ENCODE data around the gene MMP28. TPM values are rescaled to one million over a fixed set of nuclear protein-coding genes. Genes with fewer than 3 reads are reported as not detected.

MMP28 gene
- total RNA-seq, 2 donors from 2014 or later: 5.0 to 10.3 TPM

GRCh38 chr17:35733366-35733765, 62.1 kb downstream of the MMP28 start:
- DNase-seq: no peak
- ATAC-seq: no peak
- intact Hi-C loops (cut with DNase I): no loop called here

DNA sequence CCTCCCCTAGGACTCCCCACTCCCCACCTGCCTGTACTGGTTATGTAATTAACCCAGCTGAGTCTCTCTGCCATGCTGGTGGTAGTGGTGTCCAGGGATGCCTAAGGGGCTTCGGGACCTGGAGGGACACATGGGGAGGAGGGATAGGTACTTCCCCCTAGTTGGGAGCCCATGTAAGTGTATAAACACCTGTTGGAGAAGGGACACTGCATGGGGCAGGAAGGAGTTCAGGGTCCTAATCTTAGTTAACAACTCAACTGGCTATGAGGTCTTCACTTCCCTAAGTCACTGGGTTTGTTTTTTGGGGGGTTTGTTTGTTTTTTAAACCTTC, 62.7 kb downstream of the MMP28 start:
- intact Hi-C loops (cut with DNase I): no loop called here
- ATAC-seq (no peak), DNase-seq (no peak)

DNA sequence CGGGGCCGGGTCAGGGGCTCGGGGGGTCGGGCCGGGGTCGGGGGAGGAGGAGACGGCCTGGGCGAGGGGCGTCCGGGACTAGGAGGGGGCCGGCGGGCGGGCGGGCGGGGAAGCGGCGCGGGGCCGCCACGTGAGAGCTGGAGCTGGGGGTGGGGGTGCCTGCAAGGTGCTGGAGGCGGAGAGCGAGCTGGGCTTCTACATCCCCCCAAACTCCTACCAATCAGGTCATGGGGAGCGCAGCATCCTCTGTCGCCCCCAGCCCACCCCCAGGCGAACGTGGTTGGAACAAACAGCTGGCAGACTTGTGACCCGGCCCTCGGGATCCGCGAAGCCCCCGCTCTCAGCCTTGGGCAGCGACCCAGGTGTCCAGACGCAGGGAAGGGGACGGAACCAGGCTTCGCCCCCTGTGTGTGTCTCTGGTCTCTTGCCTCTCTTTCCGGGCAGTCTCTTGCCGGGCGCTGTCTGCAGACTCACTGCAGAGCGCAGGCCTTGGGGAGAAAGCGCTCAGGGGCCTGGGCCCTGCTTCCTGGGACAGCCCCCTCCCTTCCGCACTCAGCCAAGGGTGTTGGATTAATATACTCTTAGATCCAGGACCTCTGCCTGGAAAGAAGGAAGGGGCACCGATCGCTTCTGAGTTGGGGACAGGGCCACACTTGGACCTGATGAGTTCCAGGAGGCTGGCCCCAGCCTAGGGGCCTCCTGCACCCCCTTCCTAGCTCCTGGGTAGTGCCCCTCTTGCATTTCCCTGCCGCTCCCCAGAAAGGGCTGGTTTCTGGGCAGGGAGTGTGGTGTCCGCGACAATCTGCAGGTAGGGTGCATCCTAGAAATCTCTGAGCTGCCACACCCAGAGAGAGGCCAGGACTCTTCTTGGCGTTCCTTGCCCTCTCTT, 63.3 kb downstream of the MMP28 start:
- intact Hi-C loops (cut with DNase I): no loop called here
- ATAC-seq (peak; percentile 46 to 53), DNase-seq (no peak)

GRCh38 chr17:35731239-35731916, 64.1 kb downstream of the MMP28 start, which contains the start of gene RASL10B:
RASL10B (plus strand) TSS chr17:35731639; CDS start chr17:35735185, 3,546 bp downstream.
- intact Hi-C loops (cut with DNase I): no loop called here
- peak; percentile 88 for ATAC-seq
- peak; percentile 63 for DNase-seq

- ATAC-seq: no peak
- intact Hi-C loops (cut with DNase I): no loop called here
Observed at GRCh38 chr17:35730400-35731005, 64.9 kb downstream of the MMP28 start.

GRCh38 chr17:35729405-35729833, 66.0 kb downstream of the MMP28 start:
- no peak for DNase-seq
- no peak for ATAC-seq
- intact Hi-C loops (cut with DNase I): loop anchor here in 1 of 2 donors (10.0 kb wide), 1 partner anchor 55 kb away; no protein-coding TSS in a partner anchor

More at GRCh38 chr17:35730400-35731005, 64.9 kb downstream of the MMP28 start:
- DNase-seq: no peak

- ATAC-seq (no peak), DNase-seq (no peak)
- intact Hi-C loops (cut with DNase I): loop anchor here in 1 of 2 donors (10.0 kb wide), 1 partner anchor 54 kb away; no protein-coding TSS in a partner anchor
Observed at GRCh38 chr17:35728551-35728950, 66.9 kb downstream of the MMP28 start.

GRCh38 chr17:35727635-35728034, 67.8 kb downstream of the MMP28 start:
- ATAC-seq: no peak

GRCh38 chr17:35726953-35727460, 68.4 kb downstream of the MMP28 start:
- intact Hi-C loops (cut with DNase I): loop anchor here in 1 of 2 donors (10.0 kb wide), 1 partner anchor 52 kb away; no protein-coding TSS in a partner anchor
- ATAC-seq: no peak
- DNase-seq: no peak

More at GRCh38 chr17:35727635-35728034, 67.8 kb downstream of the MMP28 start:
- intact Hi-C loops (cut with DNase I): loop anchor here in 1 of 2 donors (10.0 kb wide), 1 partner anchor 53 kb away; no protein-coding TSS in a partner anchor
- DNase-seq: no peak

DNA sequence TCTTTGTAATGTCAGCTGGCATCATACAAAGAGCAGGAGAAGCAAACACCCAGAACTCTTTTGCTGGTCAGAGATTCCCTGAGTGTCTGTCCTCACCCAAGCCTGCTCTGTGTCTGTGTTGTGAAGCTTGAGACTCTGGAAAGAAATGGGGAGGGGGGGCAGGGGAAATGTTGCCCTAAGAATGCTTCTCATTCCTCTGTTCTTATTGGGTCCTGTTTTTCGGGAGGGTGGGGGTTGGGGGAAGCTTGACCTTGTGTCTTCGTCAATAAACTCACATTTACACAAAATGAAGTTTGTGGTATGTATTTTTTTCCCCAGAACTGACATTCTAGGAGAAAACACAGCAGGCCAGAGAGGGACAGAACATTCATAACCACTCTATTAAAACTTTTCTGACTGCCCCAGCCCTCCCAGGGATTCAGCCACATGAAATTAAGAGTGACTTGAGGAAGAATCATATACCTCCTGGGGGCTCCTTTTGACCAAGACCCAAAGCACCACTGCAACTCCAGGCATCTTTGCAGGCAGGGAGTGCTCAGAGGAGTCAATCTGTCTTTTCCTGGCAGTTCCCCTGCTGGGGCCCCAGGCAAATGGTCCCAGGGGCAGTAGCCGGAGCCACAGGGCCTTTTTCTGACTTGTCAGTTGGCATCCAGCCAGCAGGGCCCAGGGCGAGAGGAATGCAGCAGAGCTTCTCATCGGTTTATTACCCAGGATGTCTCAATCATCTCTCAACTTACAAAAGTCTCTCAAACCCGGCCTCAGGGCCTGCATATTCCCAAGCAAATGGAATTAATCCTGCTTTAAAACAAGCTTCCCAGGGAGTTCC, 69.1 kb downstream of the MMP28 start:
- intact Hi-C loops (cut with DNase I): loop anchor here in 1 of 2 donors (10.0 kb wide), 1 partner anchor 52 kb away; no protein-coding TSS in a partner anchor
- ATAC-seq (peak; percentile 14 to 69), DNase-seq (peak; percentile 63)

DNA sequence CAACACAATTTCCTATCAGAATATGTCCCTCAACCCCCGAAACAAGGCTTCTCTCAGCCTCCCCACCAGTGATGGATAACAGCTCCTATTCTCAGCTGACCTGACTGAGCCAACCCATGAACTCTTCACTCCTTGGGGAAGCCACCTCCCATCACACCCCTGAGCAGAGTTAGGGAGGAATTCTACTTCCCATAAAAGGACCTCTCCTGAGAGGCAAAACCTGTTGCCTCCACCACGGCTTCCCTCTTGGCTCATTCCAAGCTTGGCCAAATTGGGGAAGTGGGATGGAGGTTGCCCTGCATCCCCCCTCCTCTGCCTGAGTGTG, 69.7 kb downstream of the MMP28 start:
- DNase-seq: no peak
- intact Hi-C loops (cut with DNase I): loop anchor here in 1 of 2 donors (10.0 kb wide), 1 partner anchor 51 kb away; no protein-coding TSS in a partner anchor
- no peak for ATAC-seq

GRCh38 chr17:35725058-35725457, 70.4 kb downstream of the MMP28 start:
- DNase-seq (no peak), ATAC-seq (no peak)
- intact Hi-C loops (cut with DNase I): loop anchor here in 1 of 2 donors (10.0 kb wide), 1 partner anchor 50 kb away; no protein-coding TSS in a partner anchor

- no peak for DNase-seq
- intact Hi-C loops (cut with DNase I): loop anchor here in 1 of 2 donors (10.0 kb wide), 1 partner anchor 49 kb away; no protein-coding TSS in a partner anchor
- no peak for ATAC-seq
Observed at GRCh38 chr17:35723735-35724134, 71.7 kb downstream of the MMP28 start.

DNA sequence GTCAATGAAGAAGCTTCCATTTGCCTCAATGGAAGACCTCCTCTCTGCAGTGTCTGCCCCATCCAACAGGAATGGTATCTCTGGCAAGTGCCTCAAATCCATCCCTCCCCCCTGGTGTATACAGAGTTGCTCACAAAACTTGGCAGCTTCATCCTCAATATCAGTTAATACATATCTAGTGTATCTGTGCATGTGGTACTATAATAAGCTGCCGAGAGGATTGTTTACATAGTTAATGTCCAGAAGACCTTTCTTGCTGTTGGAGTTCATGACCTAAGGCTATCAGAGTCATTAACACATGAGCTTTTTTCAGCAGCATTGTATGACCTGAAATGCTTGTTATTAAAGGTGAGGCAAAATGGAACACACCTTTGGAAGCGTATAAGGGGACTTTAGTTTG, 78.0 kb downstream of the MMP28 start:
- intact Hi-C loops (cut with DNase I): no loop called here
- DNase-seq (no peak), ATAC-seq (no peak)

- DNase-seq (no peak), ATAC-seq (peak in 1 of 2 donors; percentile 48)
- intact Hi-C loops (cut with DNase I): no loop called here
Observed at GRCh38 chr17:35716897-35717465, 78.5 kb downstream of the MMP28 start.

GRCh38 chr17:35716173-35716572, 79.3 kb downstream of the MMP28 start:
- DNase-seq: no peak
- intact Hi-C loops (cut with DNase I): no loop called here
- no peak for ATAC-seq

All from left cardiac atrium (tissue), 4 donors.